Fibroblast of skin of left biceps (primary cell): ENCODE measurements around the gene RNASE4.

Experiments used
- DNase-seq, 2 experiments: peaks; one replicate each; pipeline ENCODE4 v3.0.0-alpha.2; 2013; ENCODE audit warnings: low read depth in 2 of 2

Gene RNASE4

DNA sequence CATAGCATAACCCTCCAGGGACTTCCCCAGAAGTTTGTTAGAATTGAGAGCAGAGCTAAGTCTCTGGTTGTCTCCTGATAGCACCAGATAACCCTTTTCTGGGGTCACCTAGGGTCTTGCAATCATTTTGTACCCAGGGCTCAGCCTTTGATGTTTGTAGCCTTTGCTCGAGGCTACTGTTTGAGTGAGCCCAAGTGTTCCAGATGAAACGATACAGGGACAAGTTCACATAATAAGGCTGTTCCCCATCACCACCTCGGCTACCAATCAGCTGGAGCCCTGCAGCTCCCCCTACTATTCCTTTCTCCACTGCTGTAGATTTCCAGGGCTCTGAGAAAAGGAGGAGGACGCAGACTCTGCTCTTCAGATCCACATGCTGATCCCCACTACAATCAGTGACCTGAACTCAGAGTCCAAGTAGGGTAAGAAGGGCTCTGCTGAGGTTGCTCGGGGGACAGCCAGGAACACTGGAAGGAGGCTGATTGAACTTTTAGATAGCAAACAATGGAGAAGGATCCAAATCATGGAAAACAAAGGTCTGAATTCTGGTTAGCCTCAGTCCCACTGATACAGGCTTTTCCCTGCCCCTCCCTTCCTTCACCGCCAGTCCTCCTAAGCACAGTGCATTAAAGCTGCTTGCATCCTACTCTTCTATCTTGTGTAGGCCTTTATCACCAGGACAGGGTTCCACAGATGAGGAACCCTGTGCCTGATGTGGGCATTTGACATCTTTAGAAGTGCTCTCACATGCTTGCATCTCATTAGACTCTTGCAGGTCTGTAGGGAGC lies 61.4 kb downstream of the RNASE4 start, which contains the start of gene EDDM3A:
TSS of gene EDDM3A (plus strand) at position 317 of the 788 bp plus-strand sequence. CDS start 1,694 bp downstream, outside the sequence.
- DNase-seq = no peak

- no peak for DNase-seq
Measured at GRCh38 chr14:20746566-20746965, 62.2 kb downstream of the RNASE4 start.

GRCh38 chr14:20748439-20748838 lies 64.1 kb downstream of the RNASE4 start:
- no peak for DNase-seq

- DNase-seq = no peak
Measured at GRCh38 chr14:20750194-20750593, 65.8 kb downstream of the RNASE4 start.
